Measurements from ENCODE around the gene C4BPB. TPM values are rescaled to one million over a fixed set of nuclear protein-coding genes. Genes with fewer than 3 reads are reported as not detected.

The C4BPB gene
- total RNA-seq, 1 donor from 2014 or later = 0.25 TPM

GRCh38 chr1:207071426-207071825 lies 17.2 kb upstream of the C4BPB start:
- Mint-ChIP-seq H3K9me3 (ENCODE audit: unreplicated experiment) (peaks cover 3% of the 10 kb centered on the region), H3K36me3 (ENCODE audit: low read depth, unreplicated experiment) (peaks cover 12% of the 10 kb centered on the region)

GRCh38 chr1:207072233-207072632 lies 16.4 kb upstream of the C4BPB start:
- H3K79me2 ChIP-seq (ENCODE audit: insufficient read depth, low read length) = no peaks in the 10 kb centered on the region
- H3K36me3 ChIP-seq (ENCODE audit: insufficient read depth, low read length) = no peaks in the 10 kb centered on the region
- FAIRE-seq (no peak), DNase-seq (ENCODE audit: low read depth) (no peak)
- H3K9ac ChIP-seq (ENCODE audit: low read length) = no peak overlapping the region
- H3K27me3 ChIP-seq (ENCODE audit: insufficient read depth, low read length) = no peaks in the 10 kb centered on the region
- Mint-ChIP-seq H3K4me1 (ENCODE audit: low read depth, unreplicated experiment) (no peaks in the 10 kb centered on the region), H3K27me3 (ENCODE audit: low read depth, unreplicated experiment) (peaks cover 2% of the 10 kb centered on the region), H3K36me3 (ENCODE audit: low read depth, unreplicated experiment) (peaks cover 12% of the 10 kb centered on the region), H3K27ac (ENCODE audit: unreplicated experiment) (no peak overlapping the region), H3K4me3 (ENCODE audit: unreplicated experiment) (no peak overlapping the region), H3K9me3 (ENCODE audit: unreplicated experiment) (peaks cover 3% of the 10 kb centered on the region)
- no peaks in the 10 kb centered on the region for H3K4me1 ChIP-seq (ENCODE audit: insufficient read depth, low read length)
- H3K27ac ChIP-seq (ENCODE audit: low read depth, low read length) = no peak overlapping the region
- no peaks in the 10 kb centered on the region for H4K20me1 ChIP-seq (ENCODE audit: insufficient read depth, low read length)
- no peak for TF ChIP-seq CTCF (IDR thresholded peaks at IDR 0.05; ENCODE audit: insufficient read depth, low read depth, low read length)
- TF ChIP-seq EZH2 (IDR thresholded peaks at IDR 0.05; ENCODE audit: insufficient read depth, low read length) = no peak
- no peak overlapping the region for H3K4me2 ChIP-seq (ENCODE audit: low read length)
- no peak overlapping the region for H3K4me3 ChIP-seq (ENCODE audit: insufficient read depth, low read depth, low read length)
- no peaks in the 10 kb centered on the region for H3K9me3 ChIP-seq (ENCODE audit: insufficient read depth, low read depth, low read length)
- H2AFZ ChIP-seq (ENCODE audit: low read depth, low read length) = no peak overlapping the region

More at GRCh38 chr1:207071426-207071825, 17.2 kb upstream of the C4BPB start:
- TF ChIP-seq CTCF (IDR thresholded peaks at IDR 0.05; ENCODE audit: insufficient read depth, low read depth, low read length) = no peak
- no peak overlapping the region for H3K4me2 ChIP-seq (ENCODE audit: low read length)
- FAIRE-seq = no peak
- no peak overlapping the region for H2AFZ ChIP-seq (ENCODE audit: low read depth, low read length)
- no peaks in the 10 kb centered on the region for H3K4me1 ChIP-seq (ENCODE audit: insufficient read depth, low read length)
- H4K20me1 ChIP-seq (ENCODE audit: insufficient read depth, low read length) = no peaks in the 10 kb centered on the region
- Mint-ChIP-seq H3K27me3 (ENCODE audit: low read depth, unreplicated experiment) (peaks cover 2% of the 10 kb centered on the region), H3K4me3 (ENCODE audit: unreplicated experiment) (no peak overlapping the region), H3K4me1 (ENCODE audit: low read depth, unreplicated experiment) (no peaks in the 10 kb centered on the region), H3K27ac (ENCODE audit: unreplicated experiment) (no peak overlapping the region)
- no peak overlapping the region for H3K27ac ChIP-seq (ENCODE audit: low read depth, low read length)
- DNase-seq (ENCODE audit: low read depth) = no peak
- no peaks in the 10 kb centered on the region for H3K79me2 ChIP-seq (ENCODE audit: insufficient read depth, low read length)
- no peaks in the 10 kb centered on the region for H3K9me3 ChIP-seq (ENCODE audit: insufficient read depth, low read depth, low read length)
- H3K4me3 ChIP-seq (ENCODE audit: insufficient read depth, low read depth, low read length) = no peak overlapping the region
- H3K36me3 ChIP-seq (ENCODE audit: insufficient read depth, low read length) = no peaks in the 10 kb centered on the region
- H3K9ac ChIP-seq (ENCODE audit: low read length) = no peak overlapping the region
- no peaks in the 10 kb centered on the region for H3K27me3 ChIP-seq (ENCODE audit: insufficient read depth, low read length)

DNA sequence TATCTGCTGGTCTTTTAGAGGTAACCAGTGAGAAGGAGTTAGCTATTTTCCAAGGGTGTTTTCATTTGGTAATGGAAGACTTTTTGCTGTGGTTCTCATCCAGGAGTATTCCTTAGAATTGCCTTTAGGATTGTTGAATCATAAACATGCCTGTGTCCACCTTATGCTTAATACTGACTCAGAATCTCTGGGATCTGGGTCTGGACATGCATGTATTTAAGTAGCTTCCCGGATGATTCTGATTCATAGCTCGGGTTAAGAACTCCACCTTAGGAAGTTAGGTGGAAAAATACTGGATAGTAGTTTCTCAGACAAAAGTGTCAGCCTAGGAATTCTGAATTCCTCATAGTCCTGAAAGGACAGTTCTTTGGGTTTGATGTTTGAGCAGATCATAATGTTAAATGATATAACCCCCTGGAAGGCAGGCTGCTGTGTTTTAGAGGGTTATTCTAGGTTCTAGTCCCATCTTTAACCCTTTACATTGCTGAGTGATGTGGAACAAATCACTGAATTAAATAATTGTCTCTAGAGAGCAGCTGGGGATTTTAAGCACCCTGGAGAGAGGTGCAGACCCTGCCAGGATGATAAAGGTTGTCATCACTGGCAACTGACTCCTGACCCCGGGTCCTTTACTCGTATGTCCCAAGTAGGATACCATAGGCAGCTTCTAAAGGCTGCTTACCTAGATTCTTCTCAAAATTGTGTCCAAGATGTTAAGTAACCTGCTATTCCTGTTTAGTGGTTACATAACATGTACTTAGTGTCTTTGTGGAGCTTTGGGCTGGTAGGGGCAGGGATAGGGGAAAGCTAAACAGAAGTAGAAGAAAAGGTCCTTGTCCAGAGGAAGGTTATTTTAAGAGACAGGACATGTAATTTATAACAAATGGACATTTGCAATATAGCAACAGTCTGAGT lies 14.5 kb upstream of the C4BPB start:
- Histone ChIP-seq H3K9ac (ENCODE audit: low read length) (no peak overlapping the region), H3K4me3 (ENCODE audit: insufficient read depth, low read depth, low read length) (no peak overlapping the region), H3K36me3 (ENCODE audit: insufficient read depth, low read length) (no peaks in the 10 kb centered on the region), H3K27ac (ENCODE audit: low read depth, low read length) (no peak overlapping the region), H3K4me1 (ENCODE audit: insufficient read depth, low read length) (no peaks in the 10 kb centered on the region), H3K4me2 (ENCODE audit: low read length) (no peak overlapping the region), H4K20me1 (ENCODE audit: insufficient read depth, low read length) (no peaks in the 10 kb centered on the region), H3K79me2 (ENCODE audit: insufficient read depth, low read length) (no peaks in the 10 kb centered on the region), H3K27me3 (ENCODE audit: insufficient read depth, low read length) (no peaks in the 10 kb centered on the region), H3K9me3 (ENCODE audit: insufficient read depth, low read depth, low read length) (no peaks in the 10 kb centered on the region), H2AFZ (ENCODE audit: low read depth, low read length) (no peak overlapping the region)
- TF ChIP-seq EZH2 (IDR thresholded peaks at IDR 0.05; ENCODE audit: insufficient read depth, low read length) (no peak), CTCF (IDR thresholded peaks at IDR 0.05; ENCODE audit: insufficient read depth, low read depth, low read length) (no peak)
- no peak for FAIRE-seq
- Mint-ChIP-seq H3K9me3 (ENCODE audit: unreplicated experiment) (peaks cover 3% of the 10 kb centered on the region), H3K4me3 (ENCODE audit: unreplicated experiment) (no peak overlapping the region), H3K27me3 (ENCODE audit: low read depth, unreplicated experiment) (peaks cover 2% of the 10 kb centered on the region), H3K4me1 (ENCODE audit: low read depth, unreplicated experiment) (no peaks in the 10 kb centered on the region), H3K36me3 (ENCODE audit: low read depth, unreplicated experiment) (peaks cover 12% of the 10 kb centered on the region), H3K27ac (ENCODE audit: unreplicated experiment) (no peak overlapping the region)
- peak; percentile 22 for DNase-seq (ENCODE audit: low read depth)

Data from astrocyte (in vitro differentiated cells and primary cell).